Transverse colon (tissue), 4 donors: ENCODE data around the gene WNK2. TPM values are rescaled to one million over a fixed set of nuclear protein-coding genes. Genes with fewer than 3 reads are reported as not detected.

Experiments used
- DNase-seq: peaks from one replicate; pipeline ENCODE4 v3.0.0-alpha.2; 2019
- H3K27ac ChIP-seq, 4 donors: fragments of 200-600 bp; sonication (generic); 2 replicates each; pipeline ENCODE4 v1.5.1; 2016 to 2018; ENCODE audit warnings: inconsistent platforms in 4 of 4
- H3K27me3 ChIP-seq: fragments of 200-600 bp; sonication (generic); 2 replicates; pipeline ENCODE4 v1.5.1; 2017; ENCODE audit warnings: inconsistent platforms
- H3K36me3 ChIP-seq, 4 donors: fragments of 200-600 bp; sonication (generic); 2 replicates each; pipeline ENCODE4 v1.5.1; 2017 to 2019; ENCODE audit warnings: inconsistent platforms in 4 of 4
- H3K4me1 ChIP-seq, 4 donors: fragments of 200-600 bp; sonication (generic); 2 replicates each; pipeline ENCODE4 v1.5.1; 2017 to 2020; ENCODE audit warnings: inconsistent platforms in 4 of 4
- H3K4me3 ChIP-seq, 4 donors: fragments of 200-600 bp; sonication (generic); 1 replicate in 1 of 4; 2 replicates in 3 of 4; pipeline versions ENCODE4 v1.5.1 to v1.6.1; 2017 to 2019; ENCODE audit warnings: inconsistent platforms in 4 of 4
- H3K9me3 ChIP-seq, 2 donors: fragments of 200-600 bp; sonication (generic); 2 replicates each; pipeline ENCODE4 v1.5.1; 2017 to 2019; ENCODE audit warnings: inconsistent platforms in 2 of 2
- EP300 ChIP-seq: sonication (generic); formaldehyde crosslinking; IDR thresholded peaks from one replicate; pipeline ENCODE4 v1.6.1; 2017; ENCODE audit warnings: antibody characterized with exemption, low read depth
- POLR2A ChIP-seq: fragments of 450-650 bp; IDR thresholded peaks from one replicate; pipeline ENCODE4 v1.6.1; 2016; ENCODE audit warnings: antibody characterized with exemption, mild to moderate bottlenecking, moderate library complexity
- POLR2AphosphoS5 ChIP-seq, 3 donors: sonication (generic); formaldehyde crosslinking; IDR thresholded peaks; one replicate each; pipeline ENCODE4 v1.6.1; 2016; ENCODE audit warnings: antibody characterized with exemption in 3 of 3
- WGBS, 2 donors: methylation state at CpG; one replicate each; pipeline ENCODE4 v1.1.5; 2018; ENCODE audit warnings: low coverage in 1 of 2; 5-methylcytosine and 5-hydroxymethylcytosine counted together
- in situ Hi-C, 4 donors: fragments of 200-750 bp; cut with MboI; loops; one replicate each; pipeline versions ENCODE4 v1.15.0 to v1.15.1; 2017; ENCODE audit warnings: low sequenced_read_pairs in 3 of 4, low pct_ligation_motif_present in 1 of 4, low pct_unique_long_range_greater_than_20kb in 1 of 4
- intact Hi-C: fragments of 100-400 bp; cut with DNase I; formaldehyde crosslinking; loops from one replicate; pipeline ENCODE4 v1.15.1; 2023; ENCODE audit warnings: low total_unique reads
- total RNA-seq, 4 donors: library from RNA; depleted of rRNA; stranded (reverse); fragments of >200 nt; gene quantifications; one replicate each; pipeline ENCODE4 v1.1.0, GENCODE V29; 2016
- TF ChIP-seq, protein P1 (sequence below), 5 experiments: fragments of 200-600 bp in 3 of 5; fragments of 450-650 bp in 2 of 5; sonication (generic) in 3 of 5; IDR thresholded peaks; 1 replicate in 2 of 5; 2 replicates in 3 of 5; pipeline ENCODE4 v1.5.1; 2016 to 2017; ENCODE audit warnings: antibody characterized with exemption in 5 of 5, inconsistent platforms in 3 of 5, mild to moderate bottlenecking in 2 of 5, moderate library complexity in 1 of 5

Gene WNK2
- total RNA-seq, 4 donors from 2014 or later, result 133 to 618 (median 157) TPM

DNA sequence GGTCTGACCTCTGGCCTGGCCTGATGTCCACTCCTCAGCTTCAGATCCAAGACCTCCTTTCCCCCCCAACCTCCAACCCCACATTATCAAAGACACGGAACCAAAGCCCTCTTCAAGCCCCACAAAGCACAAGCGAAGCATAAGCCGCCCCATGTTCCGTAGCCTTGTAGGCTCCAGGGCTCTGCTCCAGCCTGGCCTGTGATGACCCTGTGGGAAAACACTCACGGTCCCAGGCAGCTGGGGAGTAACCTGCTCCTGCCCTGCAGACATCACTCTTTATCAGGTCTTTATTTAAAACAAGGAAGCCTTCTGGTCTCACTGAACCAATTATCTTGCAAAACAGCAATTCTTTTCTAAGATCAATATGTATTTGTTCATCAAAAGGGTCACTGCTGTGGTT, 15.4 kb upstream of the WNK2 start:
- intact Hi-C loops (no loop called here), in situ Hi-C loops (loop anchor here (10.0 to 25.0 kb wide), 5 partner anchors 136 to 794 kb away; partner anchors contain the start of gene BARX1 (in 1 of the 4))
- H3K4me3 ChIP-seq, result no peak overlapping the region
- no peaks in the 10 kb centered on the region for H3K27me3 ChIP-seq
- no peaks in the 10 kb centered on the region for H3K9me3 ChIP-seq
- H3K27ac ChIP-seq, result no peak overlapping the region
- H3K4me1 ChIP-seq, result peaks cover 0 to 13% (median 0%) of the 10 kb centered on the region in 4 donors
- no peaks in the 10 kb centered on the region for H3K36me3 ChIP-seq
- TF ChIP-seq POLR2AphosphoS5 (IDR thresholded peaks at IDR 0.05), result no peak
- no peak for TF ChIP-seq EP300
- TF ChIP-seq, protein P1, sequence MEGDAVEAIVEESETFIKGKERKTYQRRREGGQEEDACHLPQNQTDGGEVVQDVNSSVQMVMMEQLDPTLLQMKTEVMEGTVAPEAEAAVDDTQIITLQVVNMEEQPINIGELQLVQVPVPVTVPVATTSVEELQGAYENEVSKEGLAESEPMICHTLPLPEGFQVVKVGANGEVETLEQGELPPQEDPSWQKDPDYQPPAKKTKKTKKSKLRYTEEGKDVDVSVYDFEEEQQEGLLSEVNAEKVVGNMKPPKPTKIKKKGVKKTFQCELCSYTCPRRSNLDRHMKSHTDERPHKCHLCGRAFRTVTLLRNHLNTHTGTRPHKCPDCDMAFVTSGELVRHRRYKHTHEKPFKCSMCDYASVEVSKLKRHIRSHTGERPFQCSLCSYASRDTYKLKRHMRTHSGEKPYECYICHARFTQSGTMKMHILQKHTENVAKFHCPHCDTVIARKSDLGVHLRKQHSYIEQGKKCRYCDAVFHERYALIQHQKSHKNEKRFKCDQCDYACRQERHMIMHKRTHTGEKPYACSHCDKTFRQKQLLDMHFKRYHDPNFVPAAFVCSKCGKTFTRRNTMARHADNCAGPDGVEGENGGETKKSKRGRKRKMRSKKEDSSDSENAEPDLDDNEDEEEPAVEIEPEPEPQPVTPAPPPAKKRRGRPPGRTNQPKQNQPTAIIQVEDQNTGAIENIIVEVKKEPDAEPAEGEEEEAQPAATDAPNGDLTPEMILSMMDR (IDR thresholded peaks at IDR 0.05), result no peak
- no peak for TF ChIP-seq POLR2A
- no peak for DNase-seq
- 92% methylated on average over 5 of the region's 5 CpGs; no CpG with 5 or more reads in 1 of the 2 donors for WGBS, 2 donors

GRCh38 chr9:93169444-93169843, 14.5 kb upstream of the WNK2 start:
- Histone ChIP-seq H3K4me1 (peaks cover 0 to 13% (median 0%) of the 10 kb centered on the region in 4 donors), H3K27ac (no peak overlapping the region), H3K9me3 (no peaks in the 10 kb centered on the region), H3K27me3 (no peaks in the 10 kb centered on the region), H3K4me3 (no peak overlapping the region), H3K36me3 (no peaks in the 10 kb centered on the region)
- WGBS, 2 donors, result 88% methylated on average over 1 of the region's 1 CpG; no CpG with 5 or more reads in 1 of the 2 donors
- no peak for TF ChIP-seq POLR2AphosphoS5 (IDR thresholded peaks at IDR 0.05)
- no peak for TF ChIP-seq POLR2A
- no peak for TF ChIP-seq EP300
- TF ChIP-seq, protein P1 (IDR thresholded peaks at IDR 0.05), result no peak
- intact Hi-C loops, result no loop called here
- in situ Hi-C loops, result loop anchor here (10.0 to 25.0 kb wide), 5 partner anchors 135 to 793 kb away; partner anchors contain the start of gene BARX1 (in 1 of the 4)
- no peak for DNase-seq

DNA sequence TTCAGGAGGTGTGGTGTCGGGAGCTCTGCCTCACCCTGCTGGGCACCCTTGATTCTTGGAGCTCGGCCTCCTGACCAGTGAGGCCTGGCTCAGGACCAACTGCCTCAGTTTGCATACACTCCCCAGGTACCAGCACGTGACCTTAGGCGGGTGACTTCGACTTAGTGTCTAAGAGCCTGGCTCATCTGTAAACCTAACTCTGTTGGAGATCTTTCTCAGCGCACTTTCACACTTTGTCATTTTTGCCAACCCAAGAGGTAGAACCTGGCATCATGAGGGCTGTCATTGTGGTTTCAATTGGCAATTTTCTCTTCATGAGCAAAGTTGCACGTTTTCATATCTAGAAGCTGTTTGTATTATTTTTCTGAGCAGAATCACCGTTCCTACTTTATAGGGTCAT, 13.4 kb upstream of the WNK2 start:
- no peak for TF ChIP-seq POLR2AphosphoS5 (IDR thresholded peaks at IDR 0.05)
- no peak for TF ChIP-seq POLR2A
- TF ChIP-seq, protein P1 (IDR thresholded peaks at IDR 0.05), result no peak
- Histone ChIP-seq H3K4me3 (no peak overlapping the region), H3K27ac (no peak overlapping the region), H3K9me3 (no peaks in the 10 kb centered on the region), H3K36me3 (no peaks in the 10 kb centered on the region), H3K27me3 (no peaks in the 10 kb centered on the region), H3K4me1 (peaks cover 0 to 13% (median 0%) of the 10 kb centered on the region in 4 donors)
- 68 to 87% methylated on average over 4 to 8 of the region's 8 CpGs for WGBS, 2 donors
- DNase-seq, result no peak
- in situ Hi-C loops, result loop anchor here in 3 of 4 donors (25.0 kb wide), 4 partner anchors 267 to 792 kb away; partner anchors contain the start of gene BARX1 (in 1 of the 3)
- intact Hi-C loops, result no loop called here

DNA sequence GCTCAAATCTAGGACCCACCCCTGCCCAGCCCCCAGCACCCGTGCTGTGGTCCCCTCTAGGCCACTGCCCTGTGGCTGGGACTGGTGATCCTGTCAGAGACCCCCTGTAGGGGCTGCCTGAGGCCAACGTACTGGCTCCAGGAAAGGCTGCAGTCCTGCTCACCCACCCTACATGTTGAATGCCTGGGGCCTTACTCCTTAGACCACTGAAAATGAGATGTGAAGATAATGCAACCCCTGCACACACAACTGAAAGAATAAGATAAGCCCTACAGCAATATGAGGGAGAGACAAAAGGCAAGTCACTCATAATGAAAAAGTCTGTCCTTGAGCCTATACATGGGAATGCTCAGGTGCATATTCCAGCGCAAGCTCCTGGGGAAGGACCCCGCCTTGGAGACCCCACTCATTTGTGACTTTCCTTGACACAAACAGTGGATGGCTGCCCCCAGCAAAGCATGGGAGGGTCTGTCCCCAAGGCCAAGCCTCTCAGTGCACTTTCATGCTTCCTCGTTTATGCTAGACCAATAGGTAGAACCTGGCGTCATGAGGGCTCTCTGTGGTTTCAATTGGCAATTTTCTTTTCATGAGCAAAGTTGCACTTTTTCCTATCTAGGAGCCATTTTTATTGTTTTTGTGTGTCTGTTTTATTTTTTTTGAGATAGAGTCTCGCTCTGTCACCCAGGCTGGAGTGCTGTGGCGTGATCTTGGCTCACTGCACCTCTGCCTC, 12.5 kb upstream of the WNK2 start:
- in situ Hi-C loops, result loop anchor here in 3 of 4 donors (25.0 kb wide), 4 partner anchors 266 to 791 kb away; partner anchors contain the start of gene BARX1 (in 1 of the 3)
- TF ChIP-seq POLR2AphosphoS5 (IDR thresholded peaks at IDR 0.05) (no peak), POLR2A (no peak), EP300 (no peak)
- TF ChIP-seq, protein P1 (IDR thresholded peaks at IDR 0.05), result no peak
- WGBS, 2 donors, result 87 to 100% methylated on average over 2 to 8 of the region's 8 CpGs
- no peak overlapping the region for H3K4me3 ChIP-seq
- peaks cover 0 to 13% (median 0%) of the 10 kb centered on the region in 4 donors for H3K4me1 ChIP-seq
- intact Hi-C loops, result no loop called here
- DNase-seq, result no peak
- H3K36me3 ChIP-seq, result no peaks in the 10 kb centered on the region
- no peaks in the 10 kb centered on the region for H3K27me3 ChIP-seq
- no peak overlapping the region for H3K27ac ChIP-seq
- H3K9me3 ChIP-seq, result no peaks in the 10 kb centered on the region
